ENCODE measurements around the gene SENP3. TPM values are rescaled to one million over a fixed set of nuclear protein-coding genes. Genes with fewer than 3 reads are reported as not detected.

SENP3 gene
- total and polyA plus RNA-seq, 5 donors from 2014 or later = 10.1 to 30.7 (median 12.3) TPM

GRCh38 chr17:7549401-7550055 lies 12.2 kb upstream of the SENP3 start:
- Histone ChIP-seq H3K4me3 (ENCODE audit: low read depth, low read length) (peak overlapping the region; percentile 70), H3K4me1 (ENCODE audit: control insufficient read depth, insufficient read depth, low read length, poor library complexity, severe bottlenecking) (peaks cover 51% of the 10 kb centered on the region), H3K27me3 (ENCODE audit: control insufficient read depth, insufficient read depth, low read length) (no peaks in the 10 kb centered on the region), H3K9me3 (ENCODE audit: control insufficient read depth in 2 of 2, low read length in 2 of 2) (no peaks in the 10 kb centered on the region), H3K36me3 (ENCODE audit: control insufficient read depth, insufficient read depth, low read length) (no peaks in the 10 kb centered on the region), H3K27ac (ENCODE audit: insufficient read depth, low read length, poor library complexity, severe bottlenecking) (peak overlapping the region; percentile 69)
- Mint-ChIP-seq H3K36me3 (peaks cover 16% of the 10 kb centered on the region), H3K4me3 (peak overlapping the region; percentile 89 to 96 (median 92)), H3K27me3 (no peaks in the 10 kb centered on the region), H3K9me3 (no peaks in the 10 kb centered on the region), H3K4me1 (peaks cover 5 to 63% (median 47%) of the 10 kb centered on the region in 4 donors), H3K27ac (peak overlapping the region; percentile 88 to 97 (median 92))
- ATAC-seq (ENCODE audit: low read depth in 2 of 2) (peak; percentile 56 to 63), DNase-seq (peak; percentile 15 to 87 (median 42))

GRCh38 chr17:7550344-7550743 lies 11.4 kb upstream of the SENP3 start:
- Histone ChIP-seq H3K27ac (ENCODE audit: insufficient read depth, low read length, poor library complexity, severe bottlenecking) (peak overlapping the region; percentile 69), H3K36me3 (ENCODE audit: control insufficient read depth, insufficient read depth, low read length) (no peaks in the 10 kb centered on the region), H3K9me3 (ENCODE audit: control insufficient read depth in 2 of 2, low read length in 2 of 2) (no peaks in the 10 kb centered on the region), H3K4me1 (ENCODE audit: control insufficient read depth, insufficient read depth, low read length, poor library complexity, severe bottlenecking) (peaks cover 51% of the 10 kb centered on the region), H3K4me3 (ENCODE audit: low read depth, low read length) (peak overlapping the region; percentile 70), H3K27me3 (ENCODE audit: control insufficient read depth, insufficient read depth, low read length) (no peaks in the 10 kb centered on the region)
- peak overlapping the region; percentile 89 to 96 (median 92) for H3K4me3 Mint-ChIP-seq
- ATAC-seq (ENCODE audit: low read depth in 2 of 2) (no peak), DNase-seq (no peak)
- peaks cover 16% of the 10 kb centered on the region for H3K36me3 Mint-ChIP-seq
- no peaks in the 10 kb centered on the region for H3K9me3 Mint-ChIP-seq
- no peaks in the 10 kb centered on the region for H3K27me3 Mint-ChIP-seq
- peaks cover 5 to 68% (median 51%) of the 10 kb centered on the region in 4 donors for H3K4me1 Mint-ChIP-seq
- H3K27ac Mint-ChIP-seq = peak overlapping the region; percentile 88 to 97 (median 92)

DNA sequence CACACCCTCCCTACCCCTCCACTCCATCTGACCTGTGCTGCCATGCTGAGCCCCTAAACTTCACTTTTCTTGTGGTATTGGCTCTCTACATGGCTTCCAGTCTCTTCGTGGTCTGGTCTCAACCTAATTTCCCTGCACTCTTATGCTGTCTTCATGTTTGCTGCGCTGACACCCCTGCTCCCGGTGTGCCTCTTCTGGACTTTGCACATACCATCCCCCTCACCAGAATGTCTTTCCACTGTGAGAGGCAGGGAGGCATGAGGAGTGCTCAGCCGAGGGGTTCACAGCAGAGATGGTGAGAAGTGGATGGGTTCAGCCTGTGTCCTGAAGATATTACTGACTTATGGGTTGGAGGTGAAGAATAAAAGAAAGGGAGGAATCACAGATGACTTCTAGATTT lies 10.3 kb upstream of the SENP3 start:
- no peak for ATAC-seq (ENCODE audit: low read depth in 2 of 2)
- Histone ChIP-seq H3K4me3 (ENCODE audit: low read depth, low read length) (no peak overlapping the region), H3K9me3 (ENCODE audit: control insufficient read depth in 2 of 2, low read length in 2 of 2) (no peaks in the 10 kb centered on the region), H3K27ac (ENCODE audit: insufficient read depth, low read length, poor library complexity, severe bottlenecking) (peak overlapping the region; percentile 15), H3K36me3 (ENCODE audit: control insufficient read depth, insufficient read depth, low read length) (no peaks in the 10 kb centered on the region), H3K27me3 (ENCODE audit: control insufficient read depth, insufficient read depth, low read length) (no peaks in the 10 kb centered on the region), H3K4me1 (ENCODE audit: control insufficient read depth, insufficient read depth, low read length, poor library complexity, severe bottlenecking) (peaks cover 51% of the 10 kb centered on the region)
- Mint-ChIP-seq H3K4me1 (peaks cover 5 to 74% (median 57%) of the 10 kb centered on the region in 4 donors), H3K27ac (peak overlapping the region; percentile 88 to 97 (median 95)), H3K4me3 (peak overlapping the region; percentile 47 to 90 (median 70)), H3K9me3 (no peaks in the 10 kb centered on the region), H3K36me3 (peaks cover 18% of the 10 kb centered on the region), H3K27me3 (no peaks in the 10 kb centered on the region)
- DNase-seq = no peak

DNA sequence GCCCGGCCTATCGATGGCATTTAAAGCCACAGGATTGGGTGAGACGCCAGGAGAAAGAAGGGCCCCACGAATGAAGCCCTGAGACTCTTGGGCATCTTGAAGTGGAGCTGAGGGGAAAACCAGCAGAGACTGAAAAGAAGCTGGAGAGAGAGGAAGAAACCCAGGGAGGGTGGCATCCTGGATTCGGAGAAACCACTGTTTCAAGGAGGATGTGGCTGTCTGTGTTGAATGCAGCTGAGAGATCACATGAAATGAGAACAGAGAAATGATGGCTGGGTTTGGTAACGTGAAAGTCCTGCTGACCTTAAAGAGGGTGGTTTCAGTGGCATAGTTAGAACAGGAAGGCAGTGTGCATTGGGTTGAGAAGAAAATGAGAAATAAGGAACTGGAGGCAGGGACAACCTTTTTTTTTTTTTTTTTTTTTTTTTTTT lies 9.1 kb upstream of the SENP3 start:
- H3K27ac Mint-ChIP-seq = peak overlapping the region; percentile 88 to 95 (median 91)
- peaks cover 5 to 74% (median 56%) of the 10 kb centered on the region in 4 donors for H3K4me1 Mint-ChIP-seq
- Histone ChIP-seq H3K9me3 (ENCODE audit: control insufficient read depth in 2 of 2, low read length in 2 of 2) (no peaks in the 10 kb centered on the region), H3K4me1 (ENCODE audit: control insufficient read depth, insufficient read depth, low read length, poor library complexity, severe bottlenecking) (peaks cover 48% of the 10 kb centered on the region), H3K27ac (ENCODE audit: insufficient read depth, low read length, poor library complexity, severe bottlenecking) (peak overlapping the region; percentile 66), H3K36me3 (ENCODE audit: control insufficient read depth, insufficient read depth, low read length) (no peaks in the 10 kb centered on the region), H3K27me3 (ENCODE audit: control insufficient read depth, insufficient read depth, low read length) (no peaks in the 10 kb centered on the region), H3K4me3 (ENCODE audit: low read depth, low read length) (peak overlapping the region; percentile 66)
- H3K36me3 Mint-ChIP-seq = peaks cover 21% of the 10 kb centered on the region
- H3K27me3 Mint-ChIP-seq = no peaks in the 10 kb centered on the region
- ATAC-seq (ENCODE audit: low read depth in 2 of 2) = peak; percentile 72 to 77
- peak in 2 of 3 donors; percentile 49 to 96 for DNase-seq
- no peaks in the 10 kb centered on the region for H3K9me3 Mint-ChIP-seq
- peak overlapping the region; percentile 8 to 87 (median 72) for H3K4me3 Mint-ChIP-seq

DNA sequence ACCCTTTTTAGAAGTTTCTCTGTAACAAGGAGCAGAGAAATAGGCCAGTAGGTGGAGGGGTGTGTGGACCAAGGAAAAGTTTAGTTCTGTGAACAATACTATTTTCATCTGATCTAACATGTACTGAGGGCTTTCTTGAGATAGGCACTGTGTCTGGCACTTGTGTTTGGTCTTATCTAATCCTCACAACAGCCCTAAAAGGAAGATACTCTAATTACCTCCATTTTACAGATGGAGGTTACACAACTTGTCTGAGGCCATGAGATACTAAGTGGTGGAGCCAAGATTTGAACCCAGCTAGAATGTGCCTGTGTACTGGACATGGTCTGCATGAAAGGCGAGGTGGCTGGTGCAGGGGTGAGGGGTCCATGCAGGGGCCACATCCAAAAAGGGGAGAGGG lies 8.4 kb upstream of the SENP3 start:
- Mint-ChIP-seq H3K36me3 (peaks cover 21% of the 10 kb centered on the region), H3K4me3 (peak overlapping the region in 3 of 4 donors; percentile 50 to 87 (median 73)), H3K4me1 (peaks cover 5 to 71% (median 52%) of the 10 kb centered on the region in 4 donors), H3K9me3 (no peaks in the 10 kb centered on the region), H3K27me3 (no peaks in the 10 kb centered on the region), H3K27ac (peak overlapping the region; percentile 88 to 95 (median 91))
- no peak for DNase-seq
- H3K27me3 ChIP-seq (ENCODE audit: control insufficient read depth, insufficient read depth, low read length) = no peaks in the 10 kb centered on the region
- H3K4me3 ChIP-seq (ENCODE audit: low read depth, low read length) = peak overlapping the region; percentile 17
- H3K27ac ChIP-seq (ENCODE audit: insufficient read depth, low read length, poor library complexity, severe bottlenecking) = peak overlapping the region; percentile 63
- H3K4me1 ChIP-seq (ENCODE audit: control insufficient read depth, insufficient read depth, low read length, poor library complexity, severe bottlenecking) = peaks cover 48% of the 10 kb centered on the region
- no peak for ATAC-seq (ENCODE audit: low read depth in 2 of 2)
- no peaks in the 10 kb centered on the region for H3K9me3 ChIP-seq (ENCODE audit: control insufficient read depth in 2 of 2, low read length in 2 of 2)
- H3K36me3 ChIP-seq (ENCODE audit: control insufficient read depth, insufficient read depth, low read length) = no peaks in the 10 kb centered on the region

DNA sequence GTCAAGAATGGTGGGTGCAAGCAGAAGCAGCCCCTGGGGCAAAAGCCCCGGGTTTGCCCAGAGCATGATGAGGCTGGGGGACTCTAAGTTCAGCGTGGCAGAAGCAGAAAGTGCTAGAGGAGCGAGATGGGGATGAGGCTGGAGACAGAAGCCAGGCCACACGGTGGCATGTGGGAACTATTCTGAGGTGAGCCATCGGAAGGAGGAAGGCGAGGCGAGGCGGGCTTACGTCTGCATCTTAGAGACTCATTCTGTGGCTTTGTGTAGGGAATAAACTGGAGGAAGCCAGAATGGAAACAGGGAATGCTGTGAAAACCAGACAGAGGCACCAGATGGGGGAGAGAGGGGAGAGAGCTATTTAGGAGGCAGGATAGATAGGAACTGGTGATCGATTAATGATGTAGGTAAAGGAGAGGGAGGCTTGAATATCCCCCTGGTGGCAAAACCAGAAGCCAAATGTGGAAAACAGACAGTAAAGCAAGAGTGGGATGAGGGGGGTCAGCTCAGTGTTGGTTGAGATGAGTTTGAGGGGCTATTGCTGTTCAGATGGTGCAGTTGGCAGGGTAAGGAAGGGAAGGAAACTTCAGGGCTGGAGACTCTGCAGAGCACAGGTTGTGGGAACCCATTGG lies 6.3 kb upstream of the SENP3 start:
- Mint-ChIP-seq H3K27ac (peak overlapping the region; percentile 84 to 97 (median 92)), H3K4me3 (peak overlapping the region in 2 of 4 donors; percentile 72 to 73), H3K27me3 (no peaks in the 10 kb centered on the region), H3K36me3 (peaks cover 17% of the 10 kb centered on the region), H3K9me3 (no peaks in the 10 kb centered on the region), H3K4me1 (peaks cover 7 to 71% (median 46%) of the 10 kb centered on the region in 4 donors)
- H3K27ac ChIP-seq (ENCODE audit: insufficient read depth, low read length, poor library complexity, severe bottlenecking) = no peak overlapping the region
- no peak for ATAC-seq (ENCODE audit: low read depth in 2 of 2)
- no peaks in the 10 kb centered on the region for H3K9me3 ChIP-seq (ENCODE audit: control insufficient read depth in 2 of 2, low read length in 2 of 2)
- H3K4me1 ChIP-seq (ENCODE audit: control insufficient read depth, insufficient read depth, low read length, poor library complexity, severe bottlenecking) = peaks cover 42% of the 10 kb centered on the region
- no peak overlapping the region for H3K4me3 ChIP-seq (ENCODE audit: low read depth, low read length)
- H3K27me3 ChIP-seq (ENCODE audit: control insufficient read depth, insufficient read depth, low read length) = no peaks in the 10 kb centered on the region
- DNase-seq = no peak
- H3K36me3 ChIP-seq (ENCODE audit: control insufficient read depth, insufficient read depth, low read length) = peaks cover 2% of the 10 kb centered on the region

DNA sequence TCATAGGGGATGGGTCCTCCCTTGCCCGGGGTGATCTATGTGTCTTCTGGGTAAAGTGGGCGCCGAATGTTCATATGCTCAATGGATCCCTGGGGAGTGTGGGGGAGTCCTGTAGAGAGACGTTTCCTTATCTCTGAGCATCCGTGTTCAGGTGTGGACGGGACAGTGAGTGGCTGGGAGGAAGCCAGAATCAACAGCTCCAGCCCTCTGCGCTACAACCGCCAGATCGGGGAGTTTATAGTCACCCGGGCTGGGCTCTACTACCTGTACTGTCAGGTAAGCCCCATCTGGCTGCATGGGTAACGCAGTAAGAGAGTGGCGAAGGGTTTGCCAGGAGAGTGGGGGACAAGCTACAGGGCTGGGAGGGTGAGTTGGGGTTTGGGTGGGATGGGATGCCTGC lies 5.1 kb upstream of the SENP3 start:
- peaks cover 7% of the 10 kb centered on the region for H3K27me3 Mint-ChIP-seq
- peak overlapping the region in 1 of 4 donors; percentile 67 for H3K4me3 Mint-ChIP-seq
- H3K36me3 Mint-ChIP-seq = peaks cover 17% of the 10 kb centered on the region
- Histone ChIP-seq H3K36me3 (ENCODE audit: control insufficient read depth, insufficient read depth, low read length) (peaks cover 2% of the 10 kb centered on the region), H3K9me3 (ENCODE audit: control insufficient read depth in 2 of 2, low read length in 2 of 2) (no peaks in the 10 kb centered on the region), H3K27me3 (ENCODE audit: control insufficient read depth, insufficient read depth, low read length) (no peaks in the 10 kb centered on the region), H3K4me3 (ENCODE audit: low read depth, low read length) (no peak overlapping the region), H3K4me1 (ENCODE audit: control insufficient read depth, insufficient read depth, low read length, poor library complexity, severe bottlenecking) (peaks cover 43% of the 10 kb centered on the region), H3K27ac (ENCODE audit: insufficient read depth, low read length, poor library complexity, severe bottlenecking) (no peak overlapping the region)
- H3K4me1 Mint-ChIP-seq = peaks cover 17 to 71% (median 44%) of the 10 kb centered on the region in 4 donors
- peak overlapping the region in 1 of 3 donors; percentile 12 for H3K27ac Mint-ChIP-seq
- ATAC-seq (ENCODE audit: low read depth in 2 of 2) = no peak
- H3K9me3 Mint-ChIP-seq = no peaks in the 10 kb centered on the region
- DNase-seq = no peak

Data from CD4-positive, CD25-positive, alpha-beta regulatory T cell (primary cell).